Uterus (tissue), 4 donors: ENCODE results near the gene CPM. TPM values are rescaled to one million over a fixed set of nuclear protein-coding genes. Genes with fewer than 3 reads are reported as not detected.

Experiments
- DNase-seq, 2 donors: peaks; one replicate each; pipeline ENCODE4 v3.0.0-alpha.2; 2019 to 2020
- H3K27ac ChIP-seq, 2 donors: fragments of 200-600 bp; sonication (generic); 1 replicate in 1 of 2; 2 replicates in 1 of 2; pipeline ENCODE4 v1.5.1; 2016 to 2018
- H3K27me3 ChIP-seq, 2 donors: fragments of 200-600 bp; sonication (generic); one replicate each; pipeline ENCODE4 v1.5.1; 2018 to 2019; ENCODE audit warnings: control low read depth in 1 of 2
- H3K36me3 ChIP-seq, 2 donors: fragments of 200-600 bp; sonication (generic); one replicate each; pipeline ENCODE4 v1.5.1; 2019; ENCODE audit warnings: control low read depth in 1 of 2
- H3K4me1 ChIP-seq, 2 donors: fragments of 200-600 bp; sonication (generic); one replicate each; pipeline ENCODE4 v1.5.1; 2018 to 2019; ENCODE audit warnings: control low read depth in 1 of 2
- H3K4me3 ChIP-seq, 2 donors: fragments of 200-600 bp; sonication (generic); 1 replicate in 1 of 2; 2 replicates in 1 of 2; pipeline ENCODE4 v1.5.1; 2018 to 2019; ENCODE audit warnings: mild to moderate bottlenecking in 1 of 2
- H3K9me3 ChIP-seq, 2 donors: fragments of 200-600 bp; sonication (generic); one replicate each; pipeline ENCODE4 v1.5.1; 2019; ENCODE audit warnings: control low read depth in 1 of 2
- POLR2A ChIP-seq, 2 donors: fragments of 450-650 bp; IDR thresholded peaks; one replicate each; pipeline ENCODE4 v1.6.1; 2016; ENCODE audit warnings: antibody characterized with exemption in 2 of 2, mild to moderate bottlenecking in 1 of 2, moderate library complexity in 1 of 2
- intact Hi-C: fragments of 100-400 bp; cut with DNase I; formaldehyde crosslinking; loops from one replicate; pipeline ENCODE4 v1.15.1; 2023; ENCODE audit warnings: low total_unique reads
- total RNA-seq, 4 donors: library from RNA; depleted of rRNA in 3 of 4; stranded (reverse); fragments of >200 nt in 3 of 4; gene quantifications; one replicate each; pipeline versions ENCODE4 v1.1.0 to v1.2.4, GENCODE V29; 2014 to 2023
- TF ChIP-seq, protein P1 (sequence below), 4 experiments: fragments of 200-600 bp in 2 of 4; fragments of 450-650 bp in 2 of 4; sonication (generic) in 2 of 4; IDR thresholded peaks; one replicate each; pipeline ENCODE4 v1.5.1; 2016 to 2019; ENCODE audit warnings: antibody characterized with exemption in 4 of 4, mild to moderate bottlenecking in 2 of 4, moderate library complexity in 1 of 4
- donor health status: DM: yes; HTN: yes; CAD: no.

CPM gene
- total RNA-seq, 4 donors from 2014 or later: 4.4 to 20.0 (median 10.7) TPM

DNA sequence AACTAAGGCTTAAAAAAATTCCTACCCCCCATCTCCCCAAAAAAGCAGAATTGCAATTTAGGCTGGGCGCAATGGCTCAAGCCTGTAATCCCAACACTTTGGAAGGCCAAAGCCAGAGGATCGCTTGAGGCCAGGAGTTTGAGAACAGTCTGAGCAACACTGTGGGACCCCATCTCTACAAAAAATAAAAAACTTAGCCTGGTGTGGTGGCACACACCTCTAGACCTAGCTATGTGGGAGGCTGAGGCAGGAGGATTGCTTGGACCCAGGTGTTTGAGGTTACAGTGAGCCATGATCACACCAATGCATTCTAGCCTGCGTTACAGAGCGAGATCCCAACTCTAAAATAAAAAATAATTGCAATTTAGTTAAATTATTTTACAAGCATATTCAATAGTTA lies 54.1 kb downstream of the CPM start:
- Histone ChIP-seq H3K4me3 (no peak overlapping the region), H3K27me3 (no peaks in the 10 kb centered on the region), H3K27ac (no peak overlapping the region), H3K9me3 (no peaks in the 10 kb centered on the region), H3K36me3 (no peaks in the 10 kb centered on the region), H3K4me1 (no peaks in the 10 kb centered on the region)
- intact Hi-C loops: no loop called here
- DNase-seq: no peak
- TF ChIP-seq, protein P1, sequence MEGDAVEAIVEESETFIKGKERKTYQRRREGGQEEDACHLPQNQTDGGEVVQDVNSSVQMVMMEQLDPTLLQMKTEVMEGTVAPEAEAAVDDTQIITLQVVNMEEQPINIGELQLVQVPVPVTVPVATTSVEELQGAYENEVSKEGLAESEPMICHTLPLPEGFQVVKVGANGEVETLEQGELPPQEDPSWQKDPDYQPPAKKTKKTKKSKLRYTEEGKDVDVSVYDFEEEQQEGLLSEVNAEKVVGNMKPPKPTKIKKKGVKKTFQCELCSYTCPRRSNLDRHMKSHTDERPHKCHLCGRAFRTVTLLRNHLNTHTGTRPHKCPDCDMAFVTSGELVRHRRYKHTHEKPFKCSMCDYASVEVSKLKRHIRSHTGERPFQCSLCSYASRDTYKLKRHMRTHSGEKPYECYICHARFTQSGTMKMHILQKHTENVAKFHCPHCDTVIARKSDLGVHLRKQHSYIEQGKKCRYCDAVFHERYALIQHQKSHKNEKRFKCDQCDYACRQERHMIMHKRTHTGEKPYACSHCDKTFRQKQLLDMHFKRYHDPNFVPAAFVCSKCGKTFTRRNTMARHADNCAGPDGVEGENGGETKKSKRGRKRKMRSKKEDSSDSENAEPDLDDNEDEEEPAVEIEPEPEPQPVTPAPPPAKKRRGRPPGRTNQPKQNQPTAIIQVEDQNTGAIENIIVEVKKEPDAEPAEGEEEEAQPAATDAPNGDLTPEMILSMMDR (IDR thresholded peaks at IDR 0.05): no peak
- no peak for TF ChIP-seq POLR2A (IDR thresholded peaks at IDR 0.05)

DNA sequence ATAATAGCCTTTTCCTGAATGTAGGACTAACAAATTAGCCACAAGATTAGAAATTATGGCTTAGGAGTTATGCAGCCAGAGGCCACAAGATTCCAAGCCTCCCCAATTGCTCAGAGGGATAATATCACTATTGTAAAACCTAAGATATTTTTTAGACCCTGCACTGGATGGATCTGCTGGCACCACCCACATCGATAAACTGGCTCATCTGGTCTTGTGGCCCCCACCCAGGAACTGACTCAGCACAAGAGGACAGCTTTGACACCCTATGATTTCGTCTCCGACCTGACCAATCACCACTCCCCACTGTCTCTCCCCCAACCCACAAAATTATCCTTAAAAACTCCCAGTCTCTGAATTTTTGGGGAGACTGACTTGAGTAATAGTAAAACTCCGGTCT lies 54.7 kb downstream of the CPM start:
- Histone ChIP-seq H3K27me3 (no peaks in the 10 kb centered on the region), H3K4me3 (no peak overlapping the region), H3K9me3 (no peaks in the 10 kb centered on the region), H3K27ac (no peak overlapping the region), H3K4me1 (no peaks in the 10 kb centered on the region), H3K36me3 (no peaks in the 10 kb centered on the region)
- no peak for DNase-seq
- TF ChIP-seq, protein P1 (IDR thresholded peaks at IDR 0.05): no peak
- intact Hi-C loops: no loop called here

DNA sequence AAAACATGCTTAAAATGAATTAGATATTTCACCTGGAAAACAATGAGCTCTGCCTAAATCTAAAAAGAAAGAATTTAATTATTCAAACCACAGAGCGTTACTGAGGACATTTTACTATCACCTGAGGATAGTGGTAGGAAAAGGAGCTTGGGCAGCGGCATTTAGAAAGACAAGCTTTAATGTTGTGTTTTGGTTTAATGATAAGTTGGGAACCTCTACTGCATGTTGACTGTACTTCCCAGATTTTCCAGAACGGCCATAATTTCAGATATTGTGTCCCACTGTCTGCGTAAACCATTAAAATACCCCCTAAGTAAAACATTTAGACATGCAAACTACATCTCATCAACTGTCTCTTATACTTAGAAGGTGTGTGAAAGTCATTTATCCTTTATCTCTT lies 55.4 kb downstream of the CPM start:
- no peak for DNase-seq
- H3K36me3 ChIP-seq: no peaks in the 10 kb centered on the region
- no peaks in the 10 kb centered on the region for H3K4me1 ChIP-seq
- TF ChIP-seq POLR2A (IDR thresholded peaks at IDR 0.05): no peak
- TF ChIP-seq, protein P1 (IDR thresholded peaks at IDR 0.05): no peak
- no peaks in the 10 kb centered on the region for H3K9me3 ChIP-seq
- intact Hi-C loops: no loop called here
- H3K27ac ChIP-seq: no peak overlapping the region
- no peaks in the 10 kb centered on the region for H3K27me3 ChIP-seq
- no peak overlapping the region for H3K4me3 ChIP-seq

DNA sequence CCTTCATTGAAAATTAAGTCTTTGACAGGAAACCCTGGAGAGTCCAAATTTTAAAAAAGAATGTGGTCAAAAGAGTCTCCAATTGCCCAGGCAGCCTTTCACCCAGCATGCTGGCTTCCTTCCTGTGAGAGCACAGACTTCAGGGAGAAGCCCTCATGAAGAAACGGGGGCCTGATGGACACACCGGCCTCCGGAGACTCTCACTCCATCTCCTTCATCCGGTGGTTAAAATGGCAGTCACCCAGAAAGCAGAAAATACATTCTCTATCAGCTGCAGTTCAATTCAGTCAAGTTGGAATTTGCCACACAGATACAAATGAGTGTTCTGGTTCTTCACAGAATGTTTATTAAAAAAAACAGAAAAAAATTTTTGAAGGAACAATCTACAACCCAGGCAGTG lies 56.5 kb downstream of the CPM start:
- TF ChIP-seq, protein P1 (IDR thresholded peaks at IDR 0.05): no peak
- no peak for TF ChIP-seq POLR2A (IDR thresholded peaks at IDR 0.05)
- Histone ChIP-seq H3K4me1 (no peaks in the 10 kb centered on the region), H3K9me3 (no peaks in the 10 kb centered on the region), H3K4me3 (no peak overlapping the region), H3K27ac (no peak overlapping the region), H3K27me3 (no peaks in the 10 kb centered on the region), H3K36me3 (no peaks in the 10 kb centered on the region)
- intact Hi-C loops: no loop called here
- no peak for DNase-seq

DNA sequence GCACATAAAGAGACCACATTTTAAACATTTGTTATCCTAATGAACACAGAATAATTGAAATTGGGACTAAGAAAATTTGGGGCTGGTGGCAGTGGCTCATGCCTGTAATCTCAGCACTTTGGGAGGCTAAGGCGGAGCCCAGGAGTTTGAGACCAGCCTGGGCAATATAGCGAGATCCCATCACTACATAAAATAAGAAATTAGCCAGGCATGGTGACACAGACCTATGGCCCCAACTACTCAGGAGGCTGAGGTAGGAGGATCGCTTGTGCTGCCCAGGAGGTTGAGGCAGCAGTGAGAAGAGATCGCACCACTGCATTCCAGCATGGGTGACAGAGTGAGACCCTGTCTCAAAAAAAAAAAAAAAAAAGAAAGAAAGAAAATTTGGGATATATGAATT lies 59.7 kb downstream of the CPM start:
- TF ChIP-seq, protein P1 (IDR thresholded peaks at IDR 0.05): no peak
- TF ChIP-seq POLR2A (IDR thresholded peaks at IDR 0.05): no peak
- intact Hi-C loops: no loop called here

More for the DNA sequence above, 59.7 kb downstream of the CPM start:
- Histone ChIP-seq H3K36me3 (no peaks in the 10 kb centered on the region), H3K9me3 (no peaks in the 10 kb centered on the region), H3K4me3 (no peak overlapping the region), H3K27me3 (no peaks in the 10 kb centered on the region), H3K4me1 (no peaks in the 10 kb centered on the region), H3K27ac (no peak overlapping the region)
- DNase-seq: no peak
